Caco-2 (cell line): ENCODE data around the gene ZBTB16. TPM values are rescaled to one million over a fixed set of nuclear protein-coding genes. Genes with fewer than 3 reads are reported as not detected.

Source experiments
- BruUV-seq: library from RNA; stranded (reverse); fragments of 400-500 nt; replicated peaks from 2 replicates; lab custom pipeline; 2021; lab: Mats Ljungman, UMichigan
- CTCF ChIA-PET: fragments of 300-600 bp; sonication (Branson Sonifier 250); formaldehyde crosslinking; loops from one replicate; lab custom pipeline; 2022; ENCODE audit warnings: antibody characterized with exemption; lab: Charles Lee
- POLR2A ChIA-PET: fragments of 300-600 bp; sonication (Branson Sonifier 250); formaldehyde crosslinking; loops from one replicate; lab custom pipeline; 2022; ENCODE audit warnings: antibody characterized with exemption; lab: Charles Lee
- DNase-seq, 2 experiments: peaks; one replicate each; pipeline versions ENCODE4 v3.0.0 to v3.0.0-alpha.2; 2020 to 2022
- H3K27me3 ChIP-seq: replicated peaks from 2 replicates; pipeline ENCODE4 v1.6.0; 2011; ENCODE audit warnings: low read length; ENCODE audit not compliant: control insufficient read depth, insufficient read depth
- H3K36me3 ChIP-seq: 2 replicates; pipeline ENCODE4 v1.5.1; 2011; ENCODE audit warnings: low read length; ENCODE audit not compliant: control insufficient read depth, insufficient read depth
- H3K4me1 ChIP-seq: fragments of 250-450 bp; sonication (Bioruptor Pico); 2 replicates; pipeline ENCODE4 v1.5.1; 2020; ENCODE audit warnings: mild to moderate bottlenecking
- H3K4me3 ChIP-seq: 2 replicates; pipeline ENCODE4 v1.5.1; 2011; ENCODE audit warnings: low read depth, mild to moderate bottlenecking, control low read depth, low read length
- H3K9me3 ChIP-seq: fragments of 250-450 bp; sonication (Bioruptor Pico); 2 replicates; pipeline ENCODE4 v1.5.1; 2020; ENCODE audit warnings: mild to moderate bottlenecking, moderate library complexity
- H3K27ac Mint-ChIP-seq: one replicate; pipeline ENCODE4 v1.8.0; 2022; ENCODE audit warnings: mixed read lengths; ENCODE audit not compliant: unreplicated experiment
- H3K27me3 Mint-ChIP-seq: one replicate; pipeline ENCODE4 v1.8.0; 2022; ENCODE audit warnings: mixed read lengths; ENCODE audit not compliant: insufficient read depth, unreplicated experiment
- H3K36me3 Mint-ChIP-seq: one replicate; pipeline ENCODE4 v1.8.0; 2022; ENCODE audit warnings: mild to moderate bottlenecking, mixed read lengths; ENCODE audit not compliant: insufficient read depth, unreplicated experiment
- H3K4me1 Mint-ChIP-seq: one replicate; pipeline ENCODE4 v1.8.0; 2022; ENCODE audit warnings: low read depth, mixed read lengths; ENCODE audit not compliant: unreplicated experiment
- H3K4me3 Mint-ChIP-seq: one replicate; pipeline ENCODE4 v1.8.0; 2022; ENCODE audit warnings: mild to moderate bottlenecking, moderate library complexity, mixed read lengths; ENCODE audit not compliant: unreplicated experiment
- H3K9me3 Mint-ChIP-seq: one replicate; pipeline ENCODE4 v1.8.0; 2022; ENCODE audit warnings: mixed read lengths; ENCODE audit not compliant: unreplicated experiment
- CTCF ChIP-seq, 2 experiments: fragments of 200-600 bp in 1 of 2; IDR thresholded peaks; 1 replicate in 1 of 2; 2 replicates in 1 of 2; pipeline versions ENCODE4 v1.5.1 to v1.8.0; 2011 to 2022; ENCODE audit warnings: antibody characterized with exemption in 1 of 2, control low read depth in 1 of 2, inconsistent platforms in 1 of 2, low read depth in 1 of 2, low read length in 1 of 2, mild to moderate bottlenecking in 1 of 2, moderate library complexity in 1 of 2; ENCODE audit not compliant: insufficient read depth in 1 of 2, severe bottlenecking in 1 of 2, unreplicated experiment in 1 of 2
- intact Hi-C: fragments of 100-400 bp; cut with micrococcal nuclease; formaldehyde crosslinking; loops from one replicate; pipeline ENCODE4 v1.10.0; 2022; ENCODE audit not compliant: unreplicated experiment
- total RNA-seq: library from RNA; stranded (reverse); gene quantifications from 2 replicates; pipeline ENCODE4 v1.2.3, GENCODE V29; 2022

The ZBTB16 gene
- total RNA-seq, 1 experiment from 2014 or later: 12.7 TPM

GRCh38 chr11:114098927-114099326 lies 39.4 kb downstream of the ZBTB16 start:
- CTCF ChIA-PET: interaction anchor here (0.7 to 2.5 kb wide), 5 partner anchors 10 to 164 kb away, joined by 3 to 16 read pairs (median 7); no protein-coding TSS in a partner anchor
- Histone ChIP-seq H3K4me1 (peaks cover 30% of the 10 kb centered on the region), H3K4me3 (no peak overlapping the region), H3K27me3 (no peaks in the 10 kb centered on the region), H3K36me3 (no peaks in the 10 kb centered on the region), H3K9me3 (no peaks in the 10 kb centered on the region)
- H3K9me3 Mint-ChIP-seq: no peaks in the 10 kb centered on the region
- H3K4me3 Mint-ChIP-seq: no peak overlapping the region
- no peaks in the 10 kb centered on the region for H3K27me3 Mint-ChIP-seq
- BruUV-seq: no TSS peak
- DNase-seq: peak in 1 of 2 experiments; percentile 55
- POLR2A ChIA-PET: interaction anchor here (1.9 kb wide), 1 partner anchor 20 kb away, joined by 7 read pairs; no protein-coding TSS in a partner anchor
- no peak for TF ChIP-seq CTCF (IDR thresholded peaks at IDR 0.05; ENCODE audit: insufficient read depth in 1 of 2, low read depth in 1 of 2, low read length in 1 of 2, severe bottlenecking in 1 of 2, unreplicated experiment in 1 of 2)
- H3K27ac Mint-ChIP-seq: peak overlapping the region; percentile 68
- no peaks in the 10 kb centered on the region for H3K36me3 Mint-ChIP-seq
- intact Hi-C loops: loop anchor here (1.0 kb wide), 3 partner anchors 8 to 21 kb away; no protein-coding TSS in a partner anchor
- H3K4me1 Mint-ChIP-seq: peaks cover 53% of the 10 kb centered on the region

GRCh38 chr11:114099392-114100178 lies 40.1 kb downstream of the ZBTB16 start:
- Histone ChIP-seq H3K4me3 (no peak overlapping the region), H3K27me3 (no peaks in the 10 kb centered on the region), H3K4me1 (peaks cover 37% of the 10 kb centered on the region), H3K36me3 (no peaks in the 10 kb centered on the region), H3K9me3 (no peaks in the 10 kb centered on the region)
- no peaks in the 10 kb centered on the region for H3K36me3 Mint-ChIP-seq
- BruUV-seq: no TSS peak
- peaks cover 59% of the 10 kb centered on the region for H3K4me1 Mint-ChIP-seq
- ChIA-PET POLR2A (interaction anchor here (0.5 to 1.9 kb wide), 4 partner anchors 11 to 223 kb away, joined by 3 to 7 read pairs (median 4); no protein-coding TSS in a partner anchor), CTCF (interaction anchor here (0.7 to 2.5 kb wide), 6 partner anchors 9 to 164 kb away, joined by 3 to 16 read pairs (median 6); no protein-coding TSS in a partner anchor)
- H3K27ac Mint-ChIP-seq: peak overlapping the region; percentile 68
- no peaks in the 10 kb centered on the region for H3K27me3 Mint-ChIP-seq
- intact Hi-C loops: loop anchor here (1.0 kb wide), 3 partner anchors 8 to 21 kb away; no protein-coding TSS in a partner anchor
- no peaks in the 10 kb centered on the region for H3K9me3 Mint-ChIP-seq
- peak overlapping the region; percentile 2 for H3K4me3 Mint-ChIP-seq
- no peak for TF ChIP-seq CTCF (IDR thresholded peaks at IDR 0.05; ENCODE audit: insufficient read depth in 1 of 2, low read depth in 1 of 2, low read length in 1 of 2, severe bottlenecking in 1 of 2, unreplicated experiment in 1 of 2)
- peak in 1 of 2 experiments; percentile 38 for DNase-seq
